ENCODE data around the gene FIZ1.
A peak's percentile ranks its signal among the peaks of the same experiment; 100 is the strongest.

Gene FIZ1, protein sequence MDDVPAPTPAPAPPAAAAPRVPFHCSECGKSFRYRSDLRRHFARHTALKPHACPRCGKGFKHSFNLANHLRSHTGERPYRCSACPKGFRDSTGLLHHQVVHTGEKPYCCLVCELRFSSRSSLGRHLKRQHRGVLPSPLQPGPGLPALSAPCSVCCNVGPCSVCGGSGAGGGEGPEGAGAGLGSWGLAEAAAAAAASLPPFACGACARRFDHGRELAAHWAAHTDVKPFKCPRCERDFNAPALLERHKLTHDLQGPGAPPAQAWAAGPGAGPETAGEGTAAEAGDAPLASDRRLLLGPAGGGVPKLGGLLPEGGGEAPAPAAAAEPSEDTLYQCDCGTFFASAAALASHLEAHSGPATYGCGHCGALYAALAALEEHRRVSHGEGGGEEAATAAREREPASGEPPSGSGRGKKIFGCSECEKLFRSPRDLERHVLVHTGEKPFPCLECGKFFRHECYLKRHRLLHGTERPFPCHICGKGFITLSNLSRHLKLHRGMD
- 16.5 to 17.5 reads per million in 2 experiments for total RNA-seq

DNA sequence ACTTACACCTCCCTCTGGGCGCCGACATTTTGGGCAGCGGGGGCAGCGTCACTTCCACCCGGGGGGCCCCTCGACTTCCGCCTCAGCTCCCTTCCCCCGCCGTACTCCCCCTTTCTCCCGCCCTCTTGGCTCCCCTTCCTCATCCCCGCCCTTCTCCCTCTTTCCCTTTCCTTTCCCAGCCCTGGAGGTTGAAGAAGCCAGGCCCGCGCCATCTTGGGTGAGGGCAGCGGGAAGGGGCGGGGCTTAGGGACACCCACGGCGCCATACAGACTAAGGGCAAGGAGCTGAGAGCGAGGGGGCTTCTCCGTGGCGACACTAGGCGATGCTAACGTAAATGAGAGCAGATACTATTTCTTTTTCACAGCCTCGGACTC, at the start of gene FIZ1:
TSS of gene FIZ1 (minus strand) at position 50 of the 374 bp plus-strand sequence. CDS start 1,652 bp downstream, outside the sequence.
- DNase-seq (ENCODE audit: low read depth), result peak; percentile 93

DNA sequence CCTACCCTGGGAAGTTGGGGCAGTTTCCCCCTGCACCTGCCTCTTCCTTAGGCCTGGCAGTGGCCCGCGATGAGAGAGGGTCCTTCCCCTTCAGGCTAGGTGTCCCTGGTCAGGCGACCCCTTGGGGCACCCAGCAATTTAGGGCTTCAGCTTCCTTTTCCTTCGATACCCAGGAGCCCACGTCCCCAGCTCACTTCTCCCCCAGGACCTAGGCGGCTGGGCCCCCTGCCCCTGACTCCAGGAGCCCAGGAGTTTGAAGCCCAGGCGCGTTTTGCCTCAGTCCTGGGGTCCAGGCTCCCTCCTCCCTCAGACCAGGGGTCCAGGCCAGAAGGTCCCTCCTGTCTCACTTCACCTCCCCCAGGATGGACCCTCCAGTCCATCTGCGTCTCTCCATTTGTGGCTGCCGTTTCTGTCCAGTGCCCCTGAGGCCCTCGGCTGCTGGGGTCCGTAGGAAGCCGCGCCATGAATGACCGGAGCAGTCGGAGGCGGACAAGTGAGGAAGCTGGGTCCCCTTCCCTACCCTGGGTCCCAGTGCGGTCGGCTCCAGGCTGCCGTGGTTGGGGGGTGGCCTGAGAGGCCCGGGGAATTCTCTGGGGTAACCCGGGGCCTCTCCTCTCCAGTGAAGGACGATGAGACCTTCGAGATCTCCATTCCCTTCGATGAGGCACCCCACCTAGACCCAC, 49.4 kb upstream of the FIZ1 start:
- DNase-seq (ENCODE audit: low read depth), result no peak

DNA sequence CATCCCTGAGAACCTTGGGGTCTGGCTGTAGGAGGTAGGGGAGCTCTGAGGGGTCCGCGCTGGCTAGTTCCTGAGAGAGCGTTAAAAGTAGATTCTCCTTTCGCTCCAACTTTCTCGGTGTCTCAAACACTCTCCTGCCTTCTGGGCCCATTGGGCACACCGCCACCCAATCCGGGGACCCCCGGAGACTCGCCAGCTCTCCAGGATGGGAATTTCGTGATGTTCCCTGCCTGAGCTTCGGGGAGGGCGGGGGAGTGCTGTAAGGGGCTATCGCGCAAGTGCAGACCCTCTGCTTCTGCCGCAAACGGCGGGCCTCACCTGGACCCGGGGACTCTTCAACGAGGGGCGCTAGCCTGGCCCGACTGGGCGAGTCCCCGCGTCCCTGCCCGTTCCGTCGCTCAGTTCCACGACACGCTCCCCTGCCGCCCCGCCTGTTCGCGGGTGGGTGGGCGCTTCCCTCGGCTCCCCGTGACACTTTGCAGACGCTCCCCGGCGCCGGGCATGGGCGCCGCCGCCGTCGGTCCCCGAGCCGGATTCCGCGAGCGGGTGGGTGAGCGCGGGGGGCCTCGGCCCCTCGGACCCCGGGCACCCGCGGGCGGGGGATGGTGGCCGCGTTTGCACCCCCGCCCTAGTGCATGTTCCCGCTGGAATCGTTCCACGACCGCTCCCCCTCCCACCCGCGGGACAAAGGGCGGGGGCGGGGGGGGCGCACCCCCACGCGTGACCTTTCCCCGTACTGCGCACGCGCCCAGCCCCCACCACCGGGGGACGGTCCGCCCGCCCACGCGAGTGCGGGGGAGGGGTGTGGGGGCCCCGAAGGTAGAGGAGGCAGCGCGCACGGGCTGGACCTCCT, 48.6 kb upstream of the FIZ1 start, which contains the start of gene CCDC106:
TSS of gene CCDC106 (plus strand) at position 481 of the 853 bp plus-strand sequence. CDS start 835 bp downstream, outside the sequence.
- no peak for DNase-seq (ENCODE audit: low read depth)

DNA sequence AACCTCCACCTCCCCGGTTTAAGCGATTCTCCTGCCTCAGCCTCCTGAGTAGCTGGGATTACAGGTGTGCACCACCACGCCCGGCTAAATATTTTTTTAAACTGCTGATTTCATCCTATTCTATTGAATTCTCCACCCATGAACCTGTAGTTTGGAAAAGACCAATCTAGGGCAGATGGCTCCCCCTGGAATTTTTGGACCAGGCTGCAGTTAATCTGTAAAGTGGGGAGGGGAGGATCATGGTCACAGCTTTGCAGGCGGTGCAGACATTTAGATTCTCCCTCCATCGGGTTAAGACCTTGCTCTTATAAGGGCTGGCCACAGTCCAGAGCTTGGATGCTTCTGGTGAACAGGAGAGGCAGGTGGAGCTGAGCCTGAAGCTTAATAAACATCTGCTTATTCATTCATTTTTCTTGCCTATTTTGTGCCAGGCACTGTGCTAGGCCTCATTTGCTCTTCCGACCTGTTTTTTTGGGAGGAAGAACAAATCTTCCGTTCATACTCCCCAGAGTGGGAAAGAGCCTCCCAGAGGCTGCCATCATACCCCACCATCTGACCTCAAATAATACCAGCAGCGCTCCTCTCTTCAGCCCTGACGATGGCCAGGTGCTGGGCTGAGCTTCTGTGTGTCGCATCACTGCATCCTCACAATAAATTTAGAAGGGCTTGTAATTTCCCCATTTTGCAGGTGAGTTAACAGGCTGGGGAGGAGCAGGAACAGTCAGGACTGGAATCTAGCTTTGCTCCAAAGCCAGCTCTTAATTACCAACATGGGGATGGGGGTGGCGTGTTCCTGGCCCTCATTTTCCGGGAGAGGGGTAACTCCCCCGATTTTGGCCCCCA, 47.8 kb upstream of the FIZ1 start:
- no peak for DNase-seq (ENCODE audit: low read depth)

DNA sequence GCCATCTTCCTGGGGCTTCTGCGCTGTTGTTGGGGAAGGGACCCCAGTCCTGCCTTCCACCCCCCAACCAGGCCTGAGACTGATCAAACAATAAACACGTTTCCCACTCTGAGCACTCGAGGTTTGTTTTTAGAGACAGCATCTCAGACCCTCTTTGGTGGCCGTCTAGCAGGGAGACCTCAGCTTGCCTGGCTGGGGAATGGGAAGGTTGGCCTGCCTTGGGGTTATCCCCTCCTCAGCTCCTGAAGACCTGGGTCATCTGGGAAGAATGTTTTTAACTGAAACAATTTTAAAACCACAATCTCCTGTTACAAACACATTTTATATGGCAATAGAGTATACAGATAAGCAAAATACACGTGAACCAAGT, 46.2 kb upstream of the FIZ1 start:
- no peak for DNase-seq (ENCODE audit: low read depth)

DNA sequence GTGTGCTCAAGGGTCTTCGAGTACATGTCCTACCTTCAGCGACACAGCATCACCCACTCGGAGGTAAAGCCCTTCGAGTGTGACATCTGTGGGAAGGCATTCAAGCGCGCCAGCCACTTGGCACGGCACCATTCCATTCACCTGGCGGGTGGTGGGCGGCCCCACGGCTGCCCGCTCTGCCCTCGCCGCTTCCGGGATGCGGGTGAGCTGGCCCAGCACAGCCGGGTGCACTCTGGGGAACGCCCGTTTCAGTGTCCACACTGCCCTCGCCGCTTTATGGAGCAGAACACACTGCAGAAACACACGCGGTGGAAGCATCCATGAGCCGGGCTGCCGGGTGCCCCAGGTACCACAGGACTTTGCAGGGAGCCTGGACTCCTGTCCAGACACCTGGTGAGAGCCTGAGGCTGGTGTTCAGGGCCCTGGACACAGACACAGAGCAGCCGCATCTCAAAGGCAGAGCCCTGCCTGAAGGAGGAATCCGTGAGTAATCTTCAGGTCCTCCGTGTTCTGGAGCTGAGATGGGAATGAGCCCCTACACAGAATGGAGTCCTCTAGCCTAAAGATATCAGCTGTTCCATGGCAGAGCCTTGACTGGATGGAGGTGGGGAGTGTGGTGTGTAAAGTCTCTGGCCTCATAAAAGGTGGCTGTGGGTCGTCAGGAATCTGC, 45.7 kb upstream of the FIZ1 start:
- DNase-seq (ENCODE audit: low read depth), result no peak

DNA sequence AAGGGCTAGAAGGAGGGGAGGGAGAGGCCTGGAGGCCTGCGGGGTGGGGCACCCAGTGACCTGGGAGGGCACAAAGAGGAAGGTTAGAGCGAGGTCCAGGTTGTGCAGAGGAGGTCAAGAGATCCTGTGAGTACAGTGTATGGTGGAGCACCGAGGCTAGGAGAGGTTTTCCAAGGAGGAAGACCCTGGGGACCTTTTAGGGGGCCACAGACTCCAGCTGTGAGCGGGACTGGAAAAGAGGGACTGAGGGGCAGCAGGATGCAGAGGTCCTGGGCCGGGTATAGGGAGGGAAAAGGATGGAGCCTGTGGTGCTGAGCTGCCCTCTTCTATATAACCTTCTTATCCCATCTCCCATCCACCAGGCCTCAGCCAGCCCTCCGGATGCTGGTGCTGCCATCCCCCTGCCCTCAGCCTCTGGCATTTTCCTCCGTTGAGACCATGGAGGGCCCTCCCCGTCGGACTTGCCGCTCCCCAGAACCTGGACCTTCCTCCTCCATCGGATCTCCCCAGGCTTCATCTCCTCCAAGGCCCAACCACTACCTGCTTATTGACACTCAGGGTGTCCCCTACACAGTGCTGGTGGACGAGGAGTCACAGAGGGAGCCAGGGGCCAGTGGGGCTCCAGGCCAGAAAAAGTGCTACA, 45.0 kb upstream of the FIZ1 start:
- no peak for DNase-seq (ENCODE audit: low read depth)

DNA sequence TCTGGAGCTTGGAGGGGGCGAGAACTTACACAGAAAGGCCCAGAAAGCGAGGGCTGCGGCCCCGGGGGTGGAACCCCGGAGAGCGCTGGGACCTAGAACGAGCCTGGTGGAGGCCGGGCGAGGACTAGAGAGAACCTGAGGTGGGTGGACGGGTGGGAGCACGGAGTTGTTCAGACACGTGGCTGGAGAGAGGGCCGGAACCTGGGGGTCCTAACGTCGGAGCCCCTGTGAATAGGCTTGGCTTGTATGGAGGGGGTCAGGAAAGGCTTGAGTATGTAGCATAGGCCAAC, 44.5 kb upstream of the FIZ1 start:
- DNase-seq (ENCODE audit: low read depth), result no peak

DNA sequence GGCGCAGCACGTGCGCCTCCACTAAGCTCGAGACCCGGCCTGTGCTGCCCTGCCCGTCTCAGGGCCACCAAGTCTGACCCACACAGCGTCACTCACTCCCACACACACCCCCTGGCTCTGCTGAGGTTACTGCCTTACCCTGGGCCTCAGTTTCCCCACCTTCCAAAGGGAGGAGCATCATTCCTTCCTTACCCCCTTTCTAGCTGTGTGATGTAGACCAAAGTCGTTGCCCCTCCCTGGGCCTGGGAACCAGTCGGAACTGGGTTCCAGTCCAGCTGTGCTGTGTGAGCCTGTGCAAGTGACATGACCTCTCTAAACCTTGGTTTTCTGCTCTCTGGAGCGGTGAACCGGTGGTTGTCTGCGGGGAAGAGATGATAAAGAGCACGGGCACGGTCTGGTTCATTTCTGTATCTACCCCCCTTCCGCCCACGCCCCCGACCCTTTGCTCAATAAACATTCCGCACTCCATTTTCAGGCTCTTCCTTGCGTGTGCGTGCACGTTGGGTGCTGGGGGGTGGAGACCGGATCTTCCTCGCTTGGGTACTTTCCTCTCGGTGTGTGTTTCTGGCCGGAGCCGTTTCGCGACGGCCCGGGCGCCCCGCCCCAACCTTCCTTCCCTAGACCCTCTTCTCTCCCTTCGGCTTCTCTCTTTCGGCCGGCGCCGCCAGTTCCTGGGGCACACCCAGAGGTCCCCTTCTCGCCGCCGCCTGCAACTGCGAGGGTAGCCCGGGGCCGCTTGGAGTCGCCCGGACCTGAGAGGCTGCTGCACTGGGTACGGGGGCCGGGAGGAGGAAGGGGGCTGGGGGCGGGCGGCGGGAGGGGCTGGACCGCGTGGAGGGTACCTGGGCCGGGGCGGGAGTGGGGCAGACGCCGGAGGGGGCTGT, 43.9 kb upstream of the FIZ1 start, which contains the start of gene ZNF581:
TSS of gene ZNF581 (plus strand) at position 647 of the 884 bp plus-strand sequence. CDS start 923 bp downstream, outside the sequence.
- DNase-seq (ENCODE audit: low read depth), result peak; percentile 66

DNA sequence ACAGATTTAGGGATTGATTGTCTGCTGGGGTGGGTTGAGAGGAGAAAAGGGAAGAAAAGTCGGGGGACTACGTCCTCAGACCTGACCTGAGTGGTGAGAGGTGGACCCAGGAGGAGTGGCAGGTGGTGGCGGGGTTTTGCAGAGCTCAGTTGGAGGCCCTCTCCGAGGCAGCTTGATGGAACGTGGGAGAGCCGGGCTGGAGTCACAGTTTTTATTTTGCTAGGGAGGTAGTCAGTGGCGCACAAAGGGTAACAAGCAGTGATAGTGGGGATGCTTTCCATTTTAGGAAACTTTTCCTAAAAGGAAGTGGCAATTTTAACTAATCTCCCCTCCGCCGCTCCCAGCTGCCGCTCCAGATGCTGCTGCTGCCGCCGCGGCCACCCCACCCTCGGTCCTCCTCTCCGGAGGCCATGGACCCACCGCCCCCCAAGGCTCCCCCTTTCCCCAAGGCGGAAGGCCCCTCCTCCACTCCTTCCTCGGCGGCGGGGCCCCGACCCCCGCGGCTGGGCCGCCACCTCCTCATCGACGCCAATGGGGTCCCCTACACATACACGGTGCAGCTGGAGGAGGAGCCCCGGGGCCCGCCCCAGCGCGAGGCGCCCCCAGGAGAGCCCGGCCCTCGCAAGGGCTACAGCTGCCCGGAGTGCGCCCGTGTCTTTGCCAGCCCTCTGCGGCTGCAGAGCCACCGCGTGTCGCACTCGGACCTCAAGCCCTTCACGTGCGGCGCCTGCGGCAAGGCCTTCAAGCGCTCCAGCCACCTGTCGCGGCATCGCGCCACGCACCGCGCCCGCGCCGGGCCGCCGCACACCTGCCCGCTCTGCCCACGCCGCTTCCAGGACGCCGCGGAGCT, 43.1 kb upstream of the FIZ1 start:
- no peak for DNase-seq (ENCODE audit: low read depth)

DNA sequence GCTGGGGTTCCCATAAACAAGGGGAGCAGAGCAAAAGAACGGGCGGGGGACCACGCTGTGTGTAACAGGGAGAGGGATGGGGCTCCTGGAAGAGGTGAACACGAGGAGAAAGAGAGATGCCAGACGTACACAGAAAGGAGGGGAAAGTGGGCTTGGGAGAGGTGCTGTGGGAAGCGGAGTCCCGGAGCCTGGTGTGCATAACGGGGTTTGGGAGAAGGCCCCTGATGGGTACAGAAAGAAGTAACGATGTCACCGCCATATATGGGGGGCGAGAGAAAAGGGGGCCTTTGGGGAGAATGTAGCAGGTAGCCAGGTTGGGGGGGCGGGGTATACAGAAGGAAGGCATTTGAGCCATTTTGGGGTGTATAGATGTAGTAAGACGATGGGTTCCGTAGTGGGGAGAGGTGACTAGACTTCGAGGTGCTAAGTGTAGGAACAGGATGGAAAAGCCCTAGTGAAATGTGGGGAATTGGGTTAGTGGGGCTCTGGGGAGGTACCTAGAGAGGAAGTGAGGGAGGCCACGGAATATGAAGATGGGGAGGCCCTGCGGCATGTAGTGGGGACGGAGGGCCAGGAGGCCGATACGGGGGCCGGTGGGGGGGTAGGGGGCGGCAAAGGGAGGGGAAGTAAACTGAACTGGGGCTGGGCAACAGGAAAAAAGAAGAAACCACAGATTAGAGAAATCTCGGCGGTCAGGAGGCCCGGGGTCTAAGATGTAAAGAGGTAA, 42.3 kb upstream of the FIZ1 start:
- DNase-seq (ENCODE audit: low read depth), result no peak

DNA sequence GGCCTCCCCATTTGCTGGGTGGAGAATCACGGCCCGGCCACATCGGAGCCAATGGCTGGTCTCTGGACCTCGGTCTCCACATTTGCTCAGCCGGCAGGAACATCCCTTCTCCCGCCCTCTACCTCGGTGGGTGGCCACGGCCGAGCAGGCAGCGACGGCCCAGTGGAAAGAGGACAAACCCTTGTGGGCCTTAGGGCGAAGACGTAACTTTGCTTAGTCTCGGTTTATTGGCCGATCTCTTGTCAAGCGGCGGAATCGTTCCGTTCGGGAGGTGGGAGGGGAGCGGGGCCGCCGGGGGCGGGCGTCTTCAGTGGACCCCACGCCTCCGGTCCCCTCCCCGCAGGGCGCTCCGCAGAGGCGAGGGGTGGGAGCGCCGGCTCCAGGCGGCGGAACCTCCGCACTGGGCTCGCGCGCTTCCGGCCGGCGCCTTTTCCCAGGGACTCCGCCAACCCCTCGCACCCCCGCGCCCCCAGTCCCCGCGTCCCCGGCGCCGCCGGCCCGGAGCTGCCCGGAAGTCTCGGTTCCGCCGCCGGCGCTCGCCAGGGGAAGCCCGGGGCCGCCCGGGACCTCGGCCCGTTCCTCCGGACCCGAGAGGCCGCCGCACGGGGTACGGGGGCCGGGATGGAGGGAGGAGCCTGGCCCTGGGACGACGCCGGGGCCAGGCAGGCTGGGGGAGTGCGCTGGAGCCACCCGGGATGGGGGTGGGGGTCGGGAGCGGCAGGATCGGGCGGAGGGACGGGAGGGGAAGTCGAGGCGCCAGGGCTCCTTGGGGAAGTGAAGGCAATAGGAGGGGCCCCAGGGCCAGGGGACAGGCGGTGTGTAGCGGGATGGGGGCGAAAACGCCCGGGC, 41.5 kb upstream of the FIZ1 start, which contains the start of gene ZNF580:
TSS of gene ZNF580 (plus strand) at position 426 of the 849 bp plus-strand sequence. CDS start 1,507 bp downstream, outside the sequence.
- no peak for DNase-seq (ENCODE audit: low read depth)

DNA sequence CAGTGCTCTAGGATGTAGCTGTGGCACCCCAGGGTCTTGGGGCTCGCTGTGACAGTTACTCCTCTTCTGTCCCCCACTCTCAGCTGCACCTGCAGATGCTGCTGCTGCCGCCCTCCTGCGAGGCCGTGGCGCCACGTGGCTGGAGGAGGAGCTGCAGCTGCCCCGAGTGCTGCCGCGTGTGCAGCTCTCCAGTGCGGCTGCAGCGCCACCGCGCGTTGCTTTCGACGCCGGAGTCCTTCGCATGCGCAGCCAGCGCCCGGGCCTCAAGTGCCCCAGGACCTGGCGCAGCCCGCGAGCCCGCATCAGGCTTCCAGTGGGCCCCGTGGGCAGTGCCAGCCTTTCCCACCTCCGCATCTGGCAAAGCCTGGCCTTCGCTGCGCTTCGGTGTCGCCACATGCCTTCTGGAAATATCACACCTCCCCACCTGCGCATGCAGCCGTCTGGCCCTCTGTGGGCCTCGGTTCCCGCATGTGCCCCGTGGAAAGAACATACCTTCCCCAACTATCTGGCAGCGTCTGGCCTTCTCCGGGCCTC, 40.8 kb upstream of the FIZ1 start:
- peak; percentile 65 for DNase-seq (ENCODE audit: low read depth)

DNA sequence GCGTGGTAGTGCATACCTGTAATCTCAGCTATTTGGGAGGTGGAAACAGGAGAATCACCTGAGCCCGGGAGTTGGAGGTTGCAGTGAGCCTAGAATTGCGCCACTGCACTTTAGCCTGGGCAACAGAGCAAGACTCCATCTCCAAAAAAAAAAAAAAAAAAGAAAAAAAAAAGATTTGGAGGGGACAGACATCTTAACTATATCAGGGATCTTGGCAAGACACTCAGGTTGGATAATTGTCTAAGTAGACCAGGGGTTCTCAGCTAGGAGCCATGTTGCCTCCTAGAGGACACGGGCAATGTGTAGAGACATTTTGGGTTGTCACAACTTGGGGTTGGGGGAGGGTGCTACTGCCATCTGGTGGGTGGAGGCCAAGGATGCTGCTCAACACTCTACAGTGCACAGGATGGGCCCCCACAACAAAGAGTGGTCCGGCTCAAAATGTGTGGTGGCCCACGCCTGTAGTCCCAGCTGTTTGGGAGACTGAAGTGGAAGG, 39.6 kb upstream of the FIZ1 start:
- DNase-seq (ENCODE audit: low read depth), result no peak

DNA sequence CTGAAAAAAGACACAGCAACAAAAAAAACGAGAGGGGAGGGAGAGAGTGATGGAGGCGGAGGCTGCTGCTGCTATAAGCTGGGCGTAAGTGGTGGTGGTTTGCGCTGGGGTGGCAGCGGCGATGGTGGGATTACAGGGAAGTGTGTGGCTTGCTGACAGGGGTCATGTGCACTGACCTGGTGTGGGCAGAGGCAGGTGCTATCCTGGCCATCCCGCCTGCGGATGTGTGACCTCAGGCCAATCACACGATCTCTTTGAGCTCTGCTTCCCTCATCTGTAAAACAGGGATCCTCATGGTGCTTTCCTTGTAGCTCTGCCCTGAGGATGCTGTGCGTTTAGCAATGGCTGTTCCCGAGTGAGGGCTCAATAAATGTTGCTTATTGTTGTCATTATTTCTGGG, 38.2 kb upstream of the FIZ1 start:
- no peak for DNase-seq (ENCODE audit: low read depth)

DNA sequence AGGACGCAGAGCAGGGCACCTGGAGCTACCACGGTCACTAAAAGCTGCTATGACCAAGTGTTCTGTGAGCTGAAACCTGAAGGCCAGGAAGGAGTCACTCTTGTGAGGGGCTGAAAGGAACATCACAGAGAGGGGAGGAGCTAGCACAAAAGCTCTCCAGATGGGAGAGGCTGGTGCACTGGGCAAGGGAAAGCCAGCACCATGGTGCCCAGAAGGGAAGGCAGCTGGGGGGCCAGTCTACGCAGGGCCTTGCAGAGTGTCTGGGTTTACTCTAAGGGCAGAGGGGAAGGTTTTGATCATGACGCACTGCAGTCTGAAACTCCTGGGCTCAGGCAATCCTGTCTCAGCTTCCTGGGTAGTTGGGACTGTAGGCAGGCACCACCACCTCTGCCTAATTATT, 37.4 kb upstream of the FIZ1 start:
- DNase-seq (ENCODE audit: low read depth), result no peak
